WTC11 (cell line): ENCODE measurements around the gene GATA2.

Experiments used
- CTCF ChIP-seq: fragments of 200-600 bp; IDR thresholded peaks from 2 replicates; pipeline ENCODE4 v1.8.0; 2022; ENCODE audit warnings: antibody characterized with exemption
- USF2 ChIP-seq: sonication (generic); formaldehyde crosslinking; IDR thresholded peaks from 2 replicates; pipeline ENCODE4 v1.8.1; 2023; ENCODE audit warnings: mild to moderate bottlenecking, missing genetic modification reagents, moderate library complexity
- ZNF219 ChIP-seq: sonication (generic); formaldehyde crosslinking; IDR thresholded peaks from 2 replicates; pipeline ENCODE4 v1.8.0; 2023; ENCODE audit warnings: missing genetic modification reagents, mild to moderate bottlenecking, borderline replicate concordance

- TF ChIP-seq ZNF219 (CRISPR knock-in tag) = no peak
- TF ChIP-seq CTCF = no peak
- TF ChIP-seq USF2 (CRISPR knock-in tag) = no peak
These were observed 15.9 kb upstream of the GATA2 start for GRCh38 chr3:128508852-128509251.
